A673 (cell line): ENCODE data around the gene DNM1.

Source experiments
- EZH2 ChIP-seq: fragments of 200-600 bp; sonication (generic); IDR thresholded peaks from 2 replicates; pipeline ENCODE4 v1.6.1; 2017; ENCODE audit warnings: borderline replicate concordance, low read depth, mild to moderate bottlenecking, mixed read lengths, antibody characterized with exemption, low read length; ENCODE audit not compliant: poor library complexity, severe bottlenecking
- TF ChIP-seq, protein P1 (sequence below): fragments of 300-800, 200-600 bp; sonication (generic); conservative IDR thresholded peaks from 2 replicates; pipeline ENCODE4 v1.5.1; 2017; ENCODE audit warnings: low read depth, mild to moderate bottlenecking, antibody characterized with exemption, low read length, moderate library complexity, mixed read lengths

GRCh38 chr9:128190013-128190412, 13.2 kb upstream of the DNM1 start:
- TF ChIP-seq, protein P1, sequence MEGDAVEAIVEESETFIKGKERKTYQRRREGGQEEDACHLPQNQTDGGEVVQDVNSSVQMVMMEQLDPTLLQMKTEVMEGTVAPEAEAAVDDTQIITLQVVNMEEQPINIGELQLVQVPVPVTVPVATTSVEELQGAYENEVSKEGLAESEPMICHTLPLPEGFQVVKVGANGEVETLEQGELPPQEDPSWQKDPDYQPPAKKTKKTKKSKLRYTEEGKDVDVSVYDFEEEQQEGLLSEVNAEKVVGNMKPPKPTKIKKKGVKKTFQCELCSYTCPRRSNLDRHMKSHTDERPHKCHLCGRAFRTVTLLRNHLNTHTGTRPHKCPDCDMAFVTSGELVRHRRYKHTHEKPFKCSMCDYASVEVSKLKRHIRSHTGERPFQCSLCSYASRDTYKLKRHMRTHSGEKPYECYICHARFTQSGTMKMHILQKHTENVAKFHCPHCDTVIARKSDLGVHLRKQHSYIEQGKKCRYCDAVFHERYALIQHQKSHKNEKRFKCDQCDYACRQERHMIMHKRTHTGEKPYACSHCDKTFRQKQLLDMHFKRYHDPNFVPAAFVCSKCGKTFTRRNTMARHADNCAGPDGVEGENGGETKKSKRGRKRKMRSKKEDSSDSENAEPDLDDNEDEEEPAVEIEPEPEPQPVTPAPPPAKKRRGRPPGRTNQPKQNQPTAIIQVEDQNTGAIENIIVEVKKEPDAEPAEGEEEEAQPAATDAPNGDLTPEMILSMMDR = no peak
- TF ChIP-seq EZH2 = no peak
